Measurements from ENCODE around the gene FAM227A.

The FAM227A gene

DNA sequence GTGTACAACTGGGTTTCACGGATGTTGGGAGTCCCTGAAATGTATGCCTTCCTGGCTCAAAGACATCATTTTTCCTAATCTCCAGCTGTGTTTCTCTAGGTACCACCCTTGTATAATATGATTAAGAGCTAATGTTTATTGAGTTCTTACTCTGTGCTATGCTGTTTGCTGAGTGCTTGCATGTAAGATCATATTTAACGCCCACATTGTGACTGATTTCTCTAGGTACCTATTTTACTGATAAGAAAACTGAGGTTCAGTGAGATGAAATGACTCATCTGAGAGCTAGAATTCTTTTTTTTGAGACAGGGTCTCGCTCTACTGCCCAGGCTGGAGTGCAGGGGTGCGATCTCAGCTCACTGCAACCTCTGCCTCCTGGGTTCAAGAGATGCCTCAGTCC, 42.6 kb downstream of the FAM227A start:
- H3K4me3 ChIP-seq (replicated peaks; ENCODE audit: low read depth, low read length) = no peak overlapping the region
- peak; percentile 44 for DNase-seq (ENCODE audit: extremely low read depth, insufficient read length)
- TF ChIP-seq, protein P1, sequence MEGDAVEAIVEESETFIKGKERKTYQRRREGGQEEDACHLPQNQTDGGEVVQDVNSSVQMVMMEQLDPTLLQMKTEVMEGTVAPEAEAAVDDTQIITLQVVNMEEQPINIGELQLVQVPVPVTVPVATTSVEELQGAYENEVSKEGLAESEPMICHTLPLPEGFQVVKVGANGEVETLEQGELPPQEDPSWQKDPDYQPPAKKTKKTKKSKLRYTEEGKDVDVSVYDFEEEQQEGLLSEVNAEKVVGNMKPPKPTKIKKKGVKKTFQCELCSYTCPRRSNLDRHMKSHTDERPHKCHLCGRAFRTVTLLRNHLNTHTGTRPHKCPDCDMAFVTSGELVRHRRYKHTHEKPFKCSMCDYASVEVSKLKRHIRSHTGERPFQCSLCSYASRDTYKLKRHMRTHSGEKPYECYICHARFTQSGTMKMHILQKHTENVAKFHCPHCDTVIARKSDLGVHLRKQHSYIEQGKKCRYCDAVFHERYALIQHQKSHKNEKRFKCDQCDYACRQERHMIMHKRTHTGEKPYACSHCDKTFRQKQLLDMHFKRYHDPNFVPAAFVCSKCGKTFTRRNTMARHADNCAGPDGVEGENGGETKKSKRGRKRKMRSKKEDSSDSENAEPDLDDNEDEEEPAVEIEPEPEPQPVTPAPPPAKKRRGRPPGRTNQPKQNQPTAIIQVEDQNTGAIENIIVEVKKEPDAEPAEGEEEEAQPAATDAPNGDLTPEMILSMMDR (IDR thresholded peaks at IDR 0.05; ENCODE audit: insufficient read depth, low read length, poor library complexity, severe bottlenecking) = no peak

DNA sequence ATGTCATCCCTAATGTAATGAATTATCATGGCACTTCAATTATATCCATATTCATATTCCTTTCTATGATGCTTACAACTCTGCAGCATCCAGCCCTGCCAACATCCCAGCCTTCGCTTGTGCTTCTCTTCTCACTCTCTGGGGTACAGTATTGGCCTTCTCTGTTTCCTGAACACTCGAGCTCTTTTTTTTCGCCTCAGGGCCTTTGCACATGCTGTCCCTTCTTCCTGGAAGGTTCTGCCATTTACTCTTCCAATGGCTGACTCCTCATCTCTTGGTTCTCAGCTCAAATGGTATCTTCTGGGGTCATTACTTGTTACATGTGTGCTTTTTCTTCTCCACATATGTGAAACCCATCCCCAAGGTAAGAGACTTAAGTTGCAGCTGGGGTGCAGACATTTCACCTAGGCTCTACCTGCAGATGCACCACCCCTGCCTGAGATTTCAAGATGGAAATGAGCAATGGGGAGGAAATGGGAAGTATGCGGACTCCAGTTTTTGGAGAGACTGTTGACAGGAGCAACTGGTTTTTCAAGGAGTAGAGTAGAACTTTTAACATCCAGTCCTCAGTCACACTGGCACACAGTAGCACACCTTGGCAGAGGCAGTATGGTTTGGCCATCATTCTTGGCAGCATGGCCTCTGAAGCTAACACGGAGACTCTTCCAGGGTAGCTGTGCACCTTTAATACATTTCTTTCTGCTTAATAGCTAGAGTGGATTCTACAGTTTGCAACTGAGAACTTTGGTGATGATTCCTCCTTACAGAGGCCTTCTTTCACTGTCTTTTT, 43.8 kb downstream of the FAM227A start:
- H3K4me3 ChIP-seq (replicated peaks; ENCODE audit: low read depth, low read length) = no peak overlapping the region
- TF ChIP-seq, protein P1 (IDR thresholded peaks at IDR 0.05; ENCODE audit: insufficient read depth, low read length, poor library complexity, severe bottlenecking) = no peak
- no peaks in the 10 kb centered on the region for H3K36me3 ChIP-seq (ENCODE audit: control insufficient read depth, insufficient read depth, low read length)
- DNase-seq (ENCODE audit: extremely low read depth, insufficient read length) = no peak
- H3K27me3 ChIP-seq (replicated peaks; ENCODE audit: control insufficient read depth, insufficient read depth, low read length) = no peaks in the 10 kb centered on the region

More for the DNA sequence above, 42.6 kb downstream of the FAM227A start:
- Histone ChIP-seq H3K36me3 (ENCODE audit: control insufficient read depth, insufficient read depth, low read length) (no peaks in the 10 kb centered on the region), H3K27me3 (replicated peaks; ENCODE audit: control insufficient read depth, insufficient read depth, low read length) (no peaks in the 10 kb centered on the region)

DNA sequence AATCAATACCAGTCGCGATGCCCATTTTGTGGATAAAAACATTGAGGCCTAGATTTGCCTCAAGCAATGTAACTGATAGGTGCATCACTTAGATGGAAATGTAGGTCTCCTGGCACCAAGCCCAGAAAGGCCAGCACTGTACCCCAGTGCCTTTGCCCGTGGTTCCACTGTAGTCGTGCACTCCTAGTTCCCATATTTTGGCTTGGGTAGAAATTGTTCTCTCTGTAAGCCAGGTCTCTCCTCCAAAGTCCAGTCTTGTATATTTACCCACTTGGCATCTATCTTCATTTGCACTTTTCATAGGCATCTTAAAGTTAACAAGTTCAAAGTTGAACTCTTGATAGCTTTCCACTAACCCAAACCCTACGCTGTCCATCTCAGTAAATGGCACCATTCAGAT, 44.6 kb downstream of the FAM227A start:
- DNase-seq (ENCODE audit: extremely low read depth, insufficient read length) = no peak
- H3K27me3 ChIP-seq (replicated peaks; ENCODE audit: control insufficient read depth, insufficient read depth, low read length) = no peaks in the 10 kb centered on the region
- H3K36me3 ChIP-seq (ENCODE audit: control insufficient read depth, insufficient read depth, low read length) = no peaks in the 10 kb centered on the region
- no peak overlapping the region for H3K4me3 ChIP-seq (replicated peaks; ENCODE audit: low read depth, low read length)
- TF ChIP-seq, protein P1 (IDR thresholded peaks at IDR 0.05; ENCODE audit: insufficient read depth, low read length, poor library complexity, severe bottlenecking) = no peak

DNA sequence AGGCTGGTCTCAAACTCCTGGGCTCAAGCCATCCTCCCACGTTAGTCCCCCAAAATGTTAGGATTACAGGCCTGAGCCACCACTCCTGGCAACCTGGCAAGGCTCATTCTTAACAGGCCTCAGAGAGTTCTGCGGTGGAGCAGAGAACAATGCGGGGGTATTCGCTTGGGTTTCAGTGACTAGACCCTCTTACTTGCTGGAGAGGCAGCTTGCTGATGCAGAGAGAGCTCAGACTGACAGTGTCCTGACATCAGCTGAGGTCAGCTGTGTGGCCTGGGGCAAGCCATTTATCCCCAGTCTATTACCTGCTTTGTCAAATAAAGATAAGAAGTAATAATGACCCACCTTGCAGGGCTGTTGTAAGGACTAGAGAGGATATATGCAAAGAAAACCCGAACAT, 46.0 kb downstream of the FAM227A start:
- H3K4me3 ChIP-seq (replicated peaks; ENCODE audit: low read depth, low read length) = no peak overlapping the region
- no peaks in the 10 kb centered on the region for H3K36me3 ChIP-seq (ENCODE audit: control insufficient read depth, insufficient read depth, low read length)
- TF ChIP-seq, protein P1 (IDR thresholded peaks at IDR 0.05; ENCODE audit: insufficient read depth, low read length, poor library complexity, severe bottlenecking) = no peak
- DNase-seq (ENCODE audit: extremely low read depth, insufficient read length) = no peak
- H3K27me3 ChIP-seq (replicated peaks; ENCODE audit: control insufficient read depth, insufficient read depth, low read length) = no peaks in the 10 kb centered on the region

DNA sequence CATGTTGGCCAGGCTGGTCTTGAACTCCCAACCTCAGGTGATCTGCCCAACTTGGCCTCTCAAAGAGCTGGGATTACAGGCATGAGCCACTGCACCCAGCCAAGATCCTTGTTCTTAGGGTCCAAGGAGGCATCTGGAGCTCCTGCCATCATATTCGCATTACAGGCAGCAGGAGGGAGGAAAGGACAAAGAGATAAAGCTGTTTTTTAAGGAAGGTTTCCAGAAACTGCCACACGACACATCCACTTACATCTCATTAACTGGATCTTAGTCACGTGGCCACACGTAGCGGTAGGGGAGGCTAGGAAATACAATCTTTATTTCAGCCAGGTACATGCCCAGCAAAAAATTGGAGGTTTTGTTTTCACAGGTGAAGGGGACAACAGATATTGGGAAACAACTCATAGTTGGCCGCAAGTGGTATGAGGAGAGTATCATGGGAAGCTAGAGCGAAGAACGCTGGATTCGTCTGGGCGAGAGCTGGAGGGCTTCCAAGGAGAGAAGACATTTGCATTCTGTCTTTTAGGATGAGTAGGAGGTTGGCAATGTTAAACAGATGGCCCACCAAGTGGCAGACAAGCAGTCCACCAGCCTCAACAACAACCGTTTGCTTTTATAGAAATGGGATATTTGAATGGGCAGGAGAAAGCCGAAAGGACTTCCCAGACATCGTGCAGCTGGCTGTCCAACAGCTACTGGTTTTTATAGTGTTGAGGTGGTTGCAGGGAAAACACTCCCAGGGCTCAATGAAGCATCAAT, 47.0 kb downstream of the FAM227A start:
- no peak for DNase-seq (ENCODE audit: extremely low read depth, insufficient read length)
- Histone ChIP-seq H3K4me3 (replicated peaks; ENCODE audit: low read depth, low read length) (no peak overlapping the region), H3K36me3 (ENCODE audit: control insufficient read depth, insufficient read depth, low read length) (no peaks in the 10 kb centered on the region), H3K27me3 (replicated peaks; ENCODE audit: control insufficient read depth, insufficient read depth, low read length) (no peaks in the 10 kb centered on the region)
- TF ChIP-seq, protein P1 (IDR thresholded peaks at IDR 0.05; ENCODE audit: insufficient read depth, low read length, poor library complexity, severe bottlenecking) = no peak
